Activated T-helper 2 cell treated with anti-CD3 and anti-CD28 coated beads, Interferon-gamma antibody, Interleukin-2, Interleukin-4, amounts not matched to agents 10 μg/mL and 5 μg/mL and 100 μg/mL, durations not matched to agents 14 hours and 24 hours and 36 hours (primary cell): Measurements from ENCODE around the gene PAK5. TPM values are rescaled to one million over a fixed set of nuclear protein-coding genes. Genes with fewer than 3 reads are reported as not detected.

Experiments used
- DNase-seq: peaks from one replicate; pipeline ENCODE4 v3.0.0; 2021; ENCODE audit warnings: low spot score
- H3K27ac Mint-ChIP-seq: one replicate; pipeline ENCODE4 v1.8.0; 2021; ENCODE audit warnings: mixed read lengths
- H3K27me3 Mint-ChIP-seq: one replicate; pipeline ENCODE4 v1.8.0; 2021; ENCODE audit warnings: low read depth, mixed read lengths
- H3K36me3 Mint-ChIP-seq: one replicate; pipeline ENCODE4 v1.8.0; 2021; ENCODE audit warnings: low read depth, mixed read lengths
- H3K4me1 Mint-ChIP-seq: one replicate; pipeline ENCODE4 v1.8.0; 2021; ENCODE audit warnings: low read depth, mixed read lengths
- H3K4me3 Mint-ChIP-seq: one replicate; pipeline ENCODE4 v1.8.0; 2021; ENCODE audit warnings: low read depth, mild to moderate bottlenecking, moderate library complexity, mixed read lengths
- H3K9me3 Mint-ChIP-seq: one replicate; pipeline ENCODE4 v1.8.0; 2021; ENCODE audit warnings: mixed read lengths
- intact Hi-C: fragments of 100-400 bp; cut with micrococcal nuclease; formaldehyde crosslinking; loops from one replicate; pipeline ENCODE4 v1.15.1; 2023
- total RNA-seq: library from RNA; stranded (reverse); gene quantifications from 2 replicates; pipeline ENCODE4 v1.2.3, GENCODE V29; 2022

Gene PAK5
- total RNA-seq, 1 donor from 2014 or later, result not detected

- no peaks in the 10 kb centered on the region for H3K36me3 Mint-ChIP-seq
- peaks cover 54% of the 10 kb centered on the region for H3K27me3 Mint-ChIP-seq
- no peaks in the 10 kb centered on the region for H3K4me1 Mint-ChIP-seq
- no peaks in the 10 kb centered on the region for H3K9me3 Mint-ChIP-seq
- no peak overlapping the region for H3K4me3 Mint-ChIP-seq
- DNase-seq, result no peak
- H3K27ac Mint-ChIP-seq, result no peak overlapping the region
- intact Hi-C loops, result no loop called here
Observed at GRCh38 chr20:9515214-9515585, 323.7 kb downstream of the PAK5 start.

GRCh38 chr20:9514461-9515213 lies 324.2 kb downstream of the PAK5 start, which contains the start of gene LAMP5:
Gene LAMP5, plus strand, starts transcription at chr20:9514590. Its CDS starts 263 bp downstream, at chr20:9514853.
- H3K36me3 Mint-ChIP-seq, result no peaks in the 10 kb centered on the region
- H3K27ac Mint-ChIP-seq, result no peak within 1 kb of the TSS
- H3K9me3 Mint-ChIP-seq, result no peaks in the 10 kb centered on the region
- no peaks in the 10 kb centered on the region for H3K4me1 Mint-ChIP-seq
- intact Hi-C loops, result no loop called here
- no peak within 1 kb of the TSS for H3K4me3 Mint-ChIP-seq
- peaks cover 59% of the 10 kb centered on the region for H3K27me3 Mint-ChIP-seq
- no peak for DNase-seq

- intact Hi-C loops, result no loop called here
- Mint-ChIP-seq H3K4me3 (no peak overlapping the region), H3K27me3 (peaks cover 64% of the 10 kb centered on the region)
Observed at GRCh38 chr20:9514072-9514460, 324.8 kb downstream of the PAK5 start.

GRCh38 chr20:9510911-9511310 lies 328.0 kb downstream of the PAK5 start:
- no peaks in the 10 kb centered on the region for H3K4me1 Mint-ChIP-seq
- no peak overlapping the region for H3K27ac Mint-ChIP-seq
- H3K9me3 Mint-ChIP-seq, result no peaks in the 10 kb centered on the region
- intact Hi-C loops, result no loop called here
- H3K4me3 Mint-ChIP-seq, result no peak overlapping the region
- H3K27me3 Mint-ChIP-seq, result peaks cover 60% of the 10 kb centered on the region
- DNase-seq, result no peak
- no peaks in the 10 kb centered on the region for H3K36me3 Mint-ChIP-seq

More at GRCh38 chr20:9514072-9514460, 324.8 kb downstream of the PAK5 start:
- Mint-ChIP-seq H3K36me3 (no peaks in the 10 kb centered on the region), H3K4me1 (no peaks in the 10 kb centered on the region), H3K9me3 (no peaks in the 10 kb centered on the region), H3K27ac (no peak overlapping the region)
- DNase-seq, result no peak

GRCh38 chr20:9509246-9509645 lies 329.6 kb downstream of the PAK5 start:
- Mint-ChIP-seq H3K36me3 (no peaks in the 10 kb centered on the region), H3K27ac (no peak overlapping the region), H3K9me3 (no peaks in the 10 kb centered on the region), H3K27me3 (peaks cover 50% of the 10 kb centered on the region), H3K4me1 (no peaks in the 10 kb centered on the region), H3K4me3 (no peak overlapping the region)
- intact Hi-C loops, result no loop called here
- DNase-seq, result no peak

- Mint-ChIP-seq H3K27ac (no peak overlapping the region), H3K4me3 (no peak overlapping the region), H3K9me3 (no peaks in the 10 kb centered on the region), H3K4me1 (no peaks in the 10 kb centered on the region), H3K36me3 (no peaks in the 10 kb centered on the region), H3K27me3 (peaks cover 45% of the 10 kb centered on the region)
- intact Hi-C loops, result no loop called here
- DNase-seq, result no peak
Observed at GRCh38 chr20:9508696-9509178, 330.1 kb downstream of the PAK5 start.

GRCh38 chr20:9508240-9508661 lies 330.6 kb downstream of the PAK5 start:
- no peak for DNase-seq
- Mint-ChIP-seq H3K36me3 (no peaks in the 10 kb centered on the region), H3K27ac (no peak overlapping the region), H3K4me1 (no peaks in the 10 kb centered on the region), H3K9me3 (no peaks in the 10 kb centered on the region), H3K27me3 (peaks cover 45% of the 10 kb centered on the region), H3K4me3 (no peak overlapping the region)
- intact Hi-C loops, result no loop called here

- intact Hi-C loops, result no loop called here
Observed at GRCh38 chr20:9507544-9508239, 331.2 kb downstream of the PAK5 start.

GRCh38 chr20:9506964-9507369 lies 331.9 kb downstream of the PAK5 start:
- Mint-ChIP-seq H3K27me3 (peaks cover 42% of the 10 kb centered on the region), H3K4me3 (no peak overlapping the region), H3K4me1 (no peaks in the 10 kb centered on the region), H3K36me3 (no peaks in the 10 kb centered on the region), H3K27ac (no peak overlapping the region), H3K9me3 (no peaks in the 10 kb centered on the region)
- DNase-seq, result no peak
- intact Hi-C loops, result no loop called here

More at GRCh38 chr20:9507544-9508239, 331.2 kb downstream of the PAK5 start:
- no peak for DNase-seq
- peaks cover 45% of the 10 kb centered on the region for H3K27me3 Mint-ChIP-seq
- H3K9me3 Mint-ChIP-seq, result no peaks in the 10 kb centered on the region
- no peak overlapping the region for H3K4me3 Mint-ChIP-seq
- H3K36me3 Mint-ChIP-seq, result no peaks in the 10 kb centered on the region
- no peaks in the 10 kb centered on the region for H3K4me1 Mint-ChIP-seq
- H3K27ac Mint-ChIP-seq, result no peak overlapping the region

GRCh38 chr20:9506280-9506821 lies 332.5 kb downstream of the PAK5 start:
- H3K4me1 Mint-ChIP-seq, result no peaks in the 10 kb centered on the region
- no peak overlapping the region for H3K27ac Mint-ChIP-seq
- DNase-seq, result no peak
- peaks cover 38% of the 10 kb centered on the region for H3K27me3 Mint-ChIP-seq
- H3K36me3 Mint-ChIP-seq, result no peaks in the 10 kb centered on the region
- intact Hi-C loops, result no loop called here
- no peak overlapping the region for H3K4me3 Mint-ChIP-seq
- no peaks in the 10 kb centered on the region for H3K9me3 Mint-ChIP-seq

GRCh38 chr20:9503526-9504245 lies 335.2 kb downstream of the PAK5 start:
- DNase-seq, result no peak
- Mint-ChIP-seq H3K4me3 (no peak overlapping the region), H3K27me3 (peaks cover 22% of the 10 kb centered on the region), H3K36me3 (no peaks in the 10 kb centered on the region), H3K9me3 (no peaks in the 10 kb centered on the region), H3K27ac (no peak overlapping the region), H3K4me1 (no peaks in the 10 kb centered on the region)
- intact Hi-C loops, result no loop called here

- H3K9me3 Mint-ChIP-seq, result no peaks in the 10 kb centered on the region
- peaks cover 8% of the 10 kb centered on the region for H3K27me3 Mint-ChIP-seq
- no peak for DNase-seq
- intact Hi-C loops, result no loop called here
- H3K27ac Mint-ChIP-seq, result no peak overlapping the region
- no peaks in the 10 kb centered on the region for H3K36me3 Mint-ChIP-seq
- no peaks in the 10 kb centered on the region for H3K4me1 Mint-ChIP-seq
- no peak overlapping the region for H3K4me3 Mint-ChIP-seq
Observed at GRCh38 chr20:9501473-9501872, 337.4 kb downstream of the PAK5 start.
